ENCODE measurements around the gene CCL13.

Gene CCL13

DNA sequence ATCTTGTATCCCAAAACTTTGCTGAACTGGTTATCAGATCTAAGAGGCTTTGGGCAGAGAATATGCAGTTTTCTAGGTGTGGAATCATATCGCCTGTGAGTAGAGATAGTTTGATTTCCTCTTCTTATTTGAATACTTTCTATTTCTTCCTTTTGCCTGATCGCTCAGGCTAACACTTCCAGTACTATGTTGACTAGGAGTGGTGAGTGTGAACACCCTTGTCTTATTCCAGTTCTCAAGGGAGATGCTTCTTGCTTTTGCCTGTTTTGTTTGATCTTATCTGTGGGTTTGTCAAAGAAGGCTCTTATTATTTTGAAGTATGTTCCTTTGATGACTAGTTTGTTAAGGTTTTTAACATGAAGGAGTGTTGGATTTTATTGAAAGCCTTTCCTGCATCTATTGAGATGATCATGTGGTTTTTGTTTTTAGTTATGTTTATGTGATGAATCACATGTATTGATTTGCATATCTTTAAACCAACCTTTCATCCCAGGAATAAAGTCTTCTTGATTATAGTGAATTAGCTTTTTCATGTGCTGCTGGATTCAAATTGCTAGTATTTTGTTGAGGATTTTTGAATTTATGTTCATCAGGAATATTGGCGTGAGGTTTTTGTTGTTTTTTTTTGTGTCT lies 17.0 kb upstream of the CCL13 start:
- no peak for DNase-seq
- no peak overlapping the region for H2AK5ac ChIP-seq (ENCODE audit: low read length, severe bottlenecking)
- H3K27ac ChIP-seq (ENCODE audit: low read length, poor library complexity, severe bottlenecking): no peak overlapping the region
- no peaks in the 10 kb centered on the region for H3K4me1 ChIP-seq (ENCODE audit: control insufficient read depth, insufficient read depth, low read depth, low read length)
- no peak overlapping the region for H2BK120ac ChIP-seq (ENCODE audit: low read depth, low read length)
- no peak overlapping the region for H3K14ac ChIP-seq (ENCODE audit: low read length in 2 of 2)
- no peak overlapping the region for H3K18ac ChIP-seq (ENCODE audit: low read depth in 1 of 2, low read length in 2 of 2)
- H3K4me3 ChIP-seq (ENCODE audit: insufficient read depth in 1 of 2, low read depth in 1 of 2, low read length in 2 of 2): no peak overlapping the region
- H3K27me3 ChIP-seq (ENCODE audit: control insufficient read depth in 1 of 2, insufficient read depth in 1 of 2, low read length in 2 of 2): no peaks in the 10 kb centered on the region
- H3K9ac ChIP-seq (ENCODE audit: low read length): no peak overlapping the region
- no peak overlapping the region for H3K4me2 ChIP-seq (ENCODE audit: low read length, poor library complexity, severe bottlenecking)
- H3K36me3 ChIP-seq (ENCODE audit: control insufficient read depth in 1 of 2, insufficient read depth in 2 of 2, low read depth in 1 of 2, low read length in 2 of 2): no peaks in the 10 kb centered on the region
- H2BK12ac ChIP-seq (ENCODE audit: low read length in 2 of 2): no peak overlapping the region
- no peak overlapping the region for H4K91ac ChIP-seq (ENCODE audit: low read length)
- no peak overlapping the region for H2BK5ac ChIP-seq (ENCODE audit: low read depth, low read length, poor library complexity, severe bottlenecking)
- H4K8ac ChIP-seq (ENCODE audit: low read length): no peak overlapping the region
- WGBS: 82% methylated on average over 2 of the region's 3 CpGs
- no peak overlapping the region for H3K4ac ChIP-seq (ENCODE audit: low read depth in 1 of 2, low read length in 2 of 2)
- no peak overlapping the region for H2AFZ ChIP-seq (ENCODE audit: low read depth, low read length)
- no peaks in the 10 kb centered on the region for H3K9me3 ChIP-seq (ENCODE audit: control insufficient read depth, low read length)
- H2BK15ac ChIP-seq (ENCODE audit: low read depth, poor library complexity, severe bottlenecking): no peak overlapping the region
- no peak overlapping the region for H3K23ac ChIP-seq (ENCODE audit: low read length in 2 of 2)
- H3K79me1 ChIP-seq (replicated peaks; ENCODE audit: low read length, poor library complexity, severe bottlenecking): no peaks in the 10 kb centered on the region

DNA sequence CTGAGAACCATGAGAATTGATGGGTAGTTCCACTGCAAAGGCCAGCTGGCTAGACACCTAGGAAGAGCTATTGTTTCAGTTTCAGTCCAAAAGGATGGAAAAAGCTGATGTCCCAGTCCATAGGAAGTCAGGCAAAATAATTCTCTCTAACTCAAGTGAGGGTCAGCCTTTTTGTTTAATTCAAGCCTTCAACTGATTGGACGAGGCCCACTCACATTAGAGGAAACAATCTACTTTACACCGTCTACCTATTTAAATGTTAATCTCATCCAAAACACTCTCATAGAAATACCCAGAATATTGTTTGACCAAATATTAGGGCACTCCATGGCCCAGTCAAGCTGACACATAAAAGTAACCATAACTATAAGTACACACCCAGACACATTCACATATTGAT lies 14.4 kb upstream of the CCL13 start:
- H4K8ac ChIP-seq (ENCODE audit: low read length): no peak overlapping the region
- H4K91ac ChIP-seq (ENCODE audit: low read length): no peak overlapping the region
- no peak overlapping the region for H2BK15ac ChIP-seq (ENCODE audit: low read depth, poor library complexity, severe bottlenecking)
- no peaks in the 10 kb centered on the region for H3K79me1 ChIP-seq (replicated peaks; ENCODE audit: low read length, poor library complexity, severe bottlenecking)
- H3K4me1 ChIP-seq (ENCODE audit: control insufficient read depth, insufficient read depth, low read depth, low read length): no peaks in the 10 kb centered on the region
- no peak overlapping the region for H3K23ac ChIP-seq (ENCODE audit: low read length in 2 of 2)
- DNase-seq: no peak
- no peaks in the 10 kb centered on the region for H3K36me3 ChIP-seq (ENCODE audit: control insufficient read depth in 1 of 2, insufficient read depth in 2 of 2, low read depth in 1 of 2, low read length in 2 of 2)
- H3K9ac ChIP-seq (ENCODE audit: low read length): no peak overlapping the region
- no peak overlapping the region for H3K27ac ChIP-seq (ENCODE audit: low read length, poor library complexity, severe bottlenecking)
- H2AK5ac ChIP-seq (ENCODE audit: low read length, severe bottlenecking): no peak overlapping the region
- no peak overlapping the region for H2BK12ac ChIP-seq (ENCODE audit: low read length in 2 of 2)
- H3K27me3 ChIP-seq (ENCODE audit: control insufficient read depth in 1 of 2, insufficient read depth in 1 of 2, low read length in 2 of 2): no peaks in the 10 kb centered on the region
- H3K14ac ChIP-seq (ENCODE audit: low read length in 2 of 2): no peak overlapping the region
- H3K4ac ChIP-seq (ENCODE audit: low read depth in 1 of 2, low read length in 2 of 2): no peak overlapping the region
- no peak overlapping the region for H2BK120ac ChIP-seq (ENCODE audit: low read depth, low read length)
- H3K9me3 ChIP-seq (ENCODE audit: control insufficient read depth, low read length): no peaks in the 10 kb centered on the region
- H2AFZ ChIP-seq (ENCODE audit: low read depth, low read length): no peak overlapping the region
- no peak overlapping the region for H3K4me3 ChIP-seq (ENCODE audit: insufficient read depth in 1 of 2, low read depth in 1 of 2, low read length in 2 of 2)
- no peak overlapping the region for H2BK5ac ChIP-seq (ENCODE audit: low read depth, low read length, poor library complexity, severe bottlenecking)
- H3K4me2 ChIP-seq (ENCODE audit: low read length, poor library complexity, severe bottlenecking): no peak overlapping the region
- H3K18ac ChIP-seq (ENCODE audit: low read depth in 1 of 2, low read length in 2 of 2): no peak overlapping the region
- 79% methylated on average over 2 of the region's 2 CpGs for WGBS

DNA sequence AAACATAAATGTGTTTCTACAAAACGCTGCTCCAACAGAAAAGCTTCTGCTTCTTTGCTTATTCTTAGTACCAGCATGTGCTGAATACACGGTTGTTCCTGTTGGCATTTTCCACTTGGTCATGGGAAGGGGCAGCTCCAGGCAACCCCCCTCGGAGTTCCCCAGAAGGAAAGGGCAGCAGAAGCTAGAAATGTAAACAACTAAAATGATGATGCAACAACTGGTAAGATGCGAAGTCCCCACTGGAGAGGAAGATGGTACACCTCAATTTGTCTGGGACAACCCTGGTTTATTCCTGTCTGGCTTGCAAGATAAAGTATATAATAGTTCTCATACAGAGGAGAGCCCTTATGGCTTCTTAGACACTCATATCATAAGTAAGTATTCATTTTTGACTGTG lies 9.2 kb upstream of the CCL13 start:
- H3K23ac ChIP-seq (ENCODE audit: low read length in 2 of 2): no peak overlapping the region
- no peak overlapping the region for H3K18ac ChIP-seq (ENCODE audit: low read depth in 1 of 2, low read length in 2 of 2)
- no peak overlapping the region for H3K9ac ChIP-seq (ENCODE audit: low read length)
- H3K9me3 ChIP-seq (ENCODE audit: control insufficient read depth, low read length): no peaks in the 10 kb centered on the region
- no peaks in the 10 kb centered on the region for H3K79me1 ChIP-seq (replicated peaks; ENCODE audit: low read length, poor library complexity, severe bottlenecking)
- H2BK12ac ChIP-seq (ENCODE audit: low read length in 2 of 2): no peak overlapping the region
- H3K4ac ChIP-seq (ENCODE audit: low read depth in 1 of 2, low read length in 2 of 2): no peak overlapping the region
- H4K91ac ChIP-seq (ENCODE audit: low read length): no peak overlapping the region
- no peak overlapping the region for H3K14ac ChIP-seq (ENCODE audit: low read length in 2 of 2)
- no peak overlapping the region for H2AK5ac ChIP-seq (ENCODE audit: low read length, severe bottlenecking)
- peaks cover 0 to 6% of the 10 kb centered on the region in 2 experiments for H3K27me3 ChIP-seq (ENCODE audit: control insufficient read depth in 1 of 2, insufficient read depth in 1 of 2, low read length in 2 of 2)
- WGBS: 58% methylated on average over 4 of the region's 4 CpGs
- no peak overlapping the region for H2BK15ac ChIP-seq (ENCODE audit: low read depth, poor library complexity, severe bottlenecking)
- no peak overlapping the region for H4K8ac ChIP-seq (ENCODE audit: low read length)
- no peak for DNase-seq
- no peak overlapping the region for H2AFZ ChIP-seq (ENCODE audit: low read depth, low read length)
- no peak overlapping the region for H3K27ac ChIP-seq (ENCODE audit: low read length, poor library complexity, severe bottlenecking)
- H3K4me1 ChIP-seq (ENCODE audit: control insufficient read depth, insufficient read depth, low read depth, low read length): no peaks in the 10 kb centered on the region
- no peak overlapping the region for H3K4me3 ChIP-seq (ENCODE audit: insufficient read depth in 1 of 2, low read depth in 1 of 2, low read length in 2 of 2)
- H3K4me2 ChIP-seq (ENCODE audit: low read length, poor library complexity, severe bottlenecking): no peak overlapping the region
- no peaks in the 10 kb centered on the region for H3K36me3 ChIP-seq (ENCODE audit: control insufficient read depth in 1 of 2, insufficient read depth in 2 of 2, low read depth in 1 of 2, low read length in 2 of 2)
- H2BK5ac ChIP-seq (ENCODE audit: low read depth, low read length, poor library complexity, severe bottlenecking): no peak overlapping the region
- H2BK120ac ChIP-seq (ENCODE audit: low read depth, low read length): no peak overlapping the region

DNA sequence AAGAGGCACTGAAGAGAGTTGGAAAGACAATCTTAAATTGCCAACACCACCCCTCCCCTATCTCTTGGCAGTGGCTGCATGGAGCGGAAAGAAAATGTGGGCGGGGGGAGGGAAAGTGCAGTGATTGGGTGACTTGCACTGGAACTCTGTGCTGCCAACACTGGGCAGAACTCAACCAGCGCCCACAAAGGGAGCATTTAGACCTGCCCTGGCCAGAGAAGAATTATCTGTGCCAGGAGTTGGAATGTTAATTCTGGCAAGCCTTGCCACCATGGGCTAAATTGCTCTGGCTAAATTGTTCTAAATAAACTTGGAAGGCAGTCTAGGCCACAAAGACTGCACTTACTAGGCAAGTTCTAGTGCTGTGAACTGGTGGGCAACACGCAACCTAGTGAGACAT lies 6.5 kb upstream of the CCL13 start:
- Histone ChIP-seq H3K36me3 (ENCODE audit: control insufficient read depth in 1 of 2, insufficient read depth in 2 of 2, low read depth in 1 of 2, low read length in 2 of 2) (no peaks in the 10 kb centered on the region), H3K27me3 (ENCODE audit: control insufficient read depth in 1 of 2, insufficient read depth in 1 of 2, low read length in 2 of 2) (peaks cover 0 to 6% of the 10 kb centered on the region in 2 experiments), H2BK12ac (ENCODE audit: low read length in 2 of 2) (no peak overlapping the region), H3K27ac (ENCODE audit: low read length, poor library complexity, severe bottlenecking) (no peak overlapping the region), H4K8ac (ENCODE audit: low read length) (no peak overlapping the region), H2BK5ac (ENCODE audit: low read depth, low read length, poor library complexity, severe bottlenecking) (no peak overlapping the region), H3K4me1 (ENCODE audit: control insufficient read depth, insufficient read depth, low read depth, low read length) (no peaks in the 10 kb centered on the region), H3K18ac (ENCODE audit: low read depth in 1 of 2, low read length in 2 of 2) (no peak overlapping the region), H3K9me3 (ENCODE audit: control insufficient read depth, low read length) (no peaks in the 10 kb centered on the region), H2BK15ac (ENCODE audit: low read depth, poor library complexity, severe bottlenecking) (no peak overlapping the region), H3K9ac (ENCODE audit: low read length) (no peak overlapping the region), H2BK120ac (ENCODE audit: low read depth, low read length) (no peak overlapping the region), H3K4ac (ENCODE audit: low read depth in 1 of 2, low read length in 2 of 2) (no peak overlapping the region), H3K4me3 (ENCODE audit: insufficient read depth in 1 of 2, low read depth in 1 of 2, low read length in 2 of 2) (no peak overlapping the region), H2AFZ (ENCODE audit: low read depth, low read length) (no peak overlapping the region), H3K4me2 (ENCODE audit: low read length, poor library complexity, severe bottlenecking) (no peak overlapping the region), H4K91ac (ENCODE audit: low read length) (no peak overlapping the region), H3K14ac (ENCODE audit: low read length in 2 of 2) (no peak overlapping the region), H2AK5ac (ENCODE audit: low read length, severe bottlenecking) (no peak overlapping the region), H3K79me1 (replicated peaks; ENCODE audit: low read length, poor library complexity, severe bottlenecking) (no peaks in the 10 kb centered on the region), H3K23ac (ENCODE audit: low read length in 2 of 2) (no peak overlapping the region)
- no peak for DNase-seq
- 78% methylated on average over 4 of the region's 4 CpGs for WGBS
